NB4 (cell line): ENCODE results near the gene TMCO4.

Experiments
- CTCF ChIP-seq: IDR thresholded peaks from one replicate; pipeline ENCODE4 v1.5.1; 2012; ENCODE audit warnings: low read depth, low read length
- MAX ChIP-seq: IDR thresholded peaks from 2 replicates; pipeline ENCODE4 v1.6.1; 2011; ENCODE audit warnings: low read depth, low read length
- MYC ChIP-seq: IDR thresholded peaks from 2 replicates; pipeline ENCODE4 v1.6.1; 2011; ENCODE audit warnings: low read depth, low read length
- POLR2A ChIP-seq: IDR thresholded peaks from 2 replicates; pipeline ENCODE4 v1.6.1; 2011; ENCODE audit warnings: mild to moderate bottlenecking; ENCODE audit not compliant: insufficient read length; ENCODE audit errors: extremely low read depth

- TF ChIP-seq CTCF = no peak
- no peak for TF ChIP-seq POLR2A
- no peak for TF ChIP-seq MYC
- TF ChIP-seq MAX = no peak
These were observed 111.5 kb downstream of the TMCO4 start for GRCh38 chr1:19688041-19688842.
